ENCODE measurements around the gene GLCE.

DNA sequence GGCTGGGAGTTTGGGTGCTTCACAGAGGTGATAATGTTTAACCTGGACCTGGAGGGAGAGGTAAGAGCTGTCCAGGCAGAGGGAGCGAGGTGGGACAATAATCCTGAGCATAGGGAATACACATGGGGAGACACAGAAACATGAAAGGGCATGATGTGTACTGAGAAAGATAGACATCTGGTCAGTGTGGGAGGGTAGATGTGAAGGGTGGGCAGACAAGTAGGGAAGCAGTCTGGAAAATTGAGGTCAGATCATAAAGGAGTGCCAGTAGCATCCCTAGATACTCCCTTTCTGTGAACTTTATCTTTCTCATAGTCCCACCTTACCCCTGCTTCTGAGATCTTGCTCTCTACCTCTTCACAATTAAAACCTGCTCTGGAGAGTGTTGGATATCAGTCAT, 12.0 kb upstream of the GLCE start:
- TF ChIP-seq, protein P1, sequence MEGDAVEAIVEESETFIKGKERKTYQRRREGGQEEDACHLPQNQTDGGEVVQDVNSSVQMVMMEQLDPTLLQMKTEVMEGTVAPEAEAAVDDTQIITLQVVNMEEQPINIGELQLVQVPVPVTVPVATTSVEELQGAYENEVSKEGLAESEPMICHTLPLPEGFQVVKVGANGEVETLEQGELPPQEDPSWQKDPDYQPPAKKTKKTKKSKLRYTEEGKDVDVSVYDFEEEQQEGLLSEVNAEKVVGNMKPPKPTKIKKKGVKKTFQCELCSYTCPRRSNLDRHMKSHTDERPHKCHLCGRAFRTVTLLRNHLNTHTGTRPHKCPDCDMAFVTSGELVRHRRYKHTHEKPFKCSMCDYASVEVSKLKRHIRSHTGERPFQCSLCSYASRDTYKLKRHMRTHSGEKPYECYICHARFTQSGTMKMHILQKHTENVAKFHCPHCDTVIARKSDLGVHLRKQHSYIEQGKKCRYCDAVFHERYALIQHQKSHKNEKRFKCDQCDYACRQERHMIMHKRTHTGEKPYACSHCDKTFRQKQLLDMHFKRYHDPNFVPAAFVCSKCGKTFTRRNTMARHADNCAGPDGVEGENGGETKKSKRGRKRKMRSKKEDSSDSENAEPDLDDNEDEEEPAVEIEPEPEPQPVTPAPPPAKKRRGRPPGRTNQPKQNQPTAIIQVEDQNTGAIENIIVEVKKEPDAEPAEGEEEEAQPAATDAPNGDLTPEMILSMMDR (IDR thresholded peaks at IDR 0.05), result no peak
- TF ChIP-seq POLR2A (IDR thresholded peaks at IDR 0.05), result no peak

Measured in heart left ventricle (tissue), 13 donors.